Fibroblast of mammary gland (primary cell): Measurements from ENCODE around the gene LETM1.

Experiments
- DNase-seq: peaks from one replicate; pipeline ENCODE4 v3.0.0-alpha.2; 2010; ENCODE audit warnings: low read depth
- H3K4me3 ChIP-seq: 2 replicates; pipeline ENCODE4 v1.5.1; 2011; ENCODE audit warnings: low read depth, mild to moderate bottlenecking, low read length, moderate library complexity; ENCODE audit not compliant: control insufficient read depth
- CTCF ChIP-seq: conservative IDR thresholded peaks from 2 replicates; pipeline ENCODE4 v1.5.1; 2011; ENCODE audit warnings: low read depth, low read length, inconsistent platforms; ENCODE audit not compliant: control insufficient read depth, insufficient read depth

LETM1 gene

DNA sequence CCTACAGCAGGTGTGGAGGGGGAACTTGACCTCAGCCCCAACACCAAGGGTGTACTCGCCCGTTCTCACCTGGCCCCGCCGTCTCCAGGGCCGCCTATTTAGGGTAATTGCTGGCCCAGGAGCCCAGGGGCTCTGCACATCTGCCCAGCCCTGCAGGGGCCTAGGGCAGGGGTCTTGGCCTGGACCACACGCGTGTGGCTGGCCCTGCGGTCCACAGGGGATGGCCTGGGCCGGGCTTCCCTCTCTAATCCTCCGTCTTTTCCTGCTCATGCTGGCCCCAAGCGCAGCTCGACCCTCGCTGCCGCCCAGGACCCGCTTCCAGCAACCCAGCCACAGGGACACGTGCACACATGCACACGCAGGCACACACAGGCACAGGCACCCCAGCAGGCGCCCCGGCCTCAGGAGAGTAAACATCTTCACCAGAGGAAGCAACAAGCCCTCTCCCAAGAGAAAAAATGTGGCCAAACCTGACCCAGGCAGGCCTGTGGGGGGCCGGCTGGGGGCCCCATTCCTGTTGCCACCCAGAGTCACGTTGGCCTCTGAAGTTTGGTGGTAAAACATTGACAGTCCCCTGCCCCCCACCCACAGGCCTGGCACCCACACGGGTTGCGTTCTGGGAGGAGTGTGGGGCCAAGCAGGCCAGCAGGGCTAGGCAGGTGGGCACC, 87.5 kb downstream of the LETM1 start:
- no peak for DNase-seq
- no peak overlapping the region for H3K4me3 ChIP-seq
- TF ChIP-seq CTCF, result no peak

DNA sequence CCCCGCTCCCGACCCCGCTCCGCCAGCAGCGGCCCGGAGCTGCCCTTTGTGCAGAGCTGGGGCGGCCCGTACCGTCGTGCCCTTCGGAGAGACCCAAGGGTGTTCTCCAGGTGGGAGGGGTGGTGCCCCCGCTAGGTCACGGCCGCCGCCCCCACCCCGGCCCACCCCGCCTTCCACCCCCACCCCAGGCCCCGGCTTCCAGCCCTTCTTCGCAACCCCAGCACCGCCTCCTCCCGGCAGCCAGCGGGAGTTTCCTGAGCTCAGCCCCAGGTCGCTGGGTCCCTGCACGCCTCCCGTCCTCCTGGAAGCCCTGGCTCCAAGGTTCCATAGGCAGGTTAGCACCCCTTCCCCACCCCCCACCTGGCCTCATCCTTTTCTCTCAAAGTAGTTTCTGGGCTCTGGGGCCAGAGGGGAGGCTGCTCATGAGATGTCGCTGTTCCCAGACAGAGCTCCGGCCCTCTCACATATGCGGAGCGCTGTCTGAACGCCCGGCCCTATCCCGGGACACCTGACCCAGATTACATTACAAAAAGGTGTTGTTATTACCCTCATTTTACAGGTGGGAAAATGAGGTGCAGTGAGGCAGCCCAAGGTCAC, 88.1 kb downstream of the LETM1 start:
- TF ChIP-seq CTCF, result peak; percentile 38
- DNase-seq, result peak; percentile 20
- H3K4me3 ChIP-seq, result peak overlapping the region; percentile 7

DNA sequence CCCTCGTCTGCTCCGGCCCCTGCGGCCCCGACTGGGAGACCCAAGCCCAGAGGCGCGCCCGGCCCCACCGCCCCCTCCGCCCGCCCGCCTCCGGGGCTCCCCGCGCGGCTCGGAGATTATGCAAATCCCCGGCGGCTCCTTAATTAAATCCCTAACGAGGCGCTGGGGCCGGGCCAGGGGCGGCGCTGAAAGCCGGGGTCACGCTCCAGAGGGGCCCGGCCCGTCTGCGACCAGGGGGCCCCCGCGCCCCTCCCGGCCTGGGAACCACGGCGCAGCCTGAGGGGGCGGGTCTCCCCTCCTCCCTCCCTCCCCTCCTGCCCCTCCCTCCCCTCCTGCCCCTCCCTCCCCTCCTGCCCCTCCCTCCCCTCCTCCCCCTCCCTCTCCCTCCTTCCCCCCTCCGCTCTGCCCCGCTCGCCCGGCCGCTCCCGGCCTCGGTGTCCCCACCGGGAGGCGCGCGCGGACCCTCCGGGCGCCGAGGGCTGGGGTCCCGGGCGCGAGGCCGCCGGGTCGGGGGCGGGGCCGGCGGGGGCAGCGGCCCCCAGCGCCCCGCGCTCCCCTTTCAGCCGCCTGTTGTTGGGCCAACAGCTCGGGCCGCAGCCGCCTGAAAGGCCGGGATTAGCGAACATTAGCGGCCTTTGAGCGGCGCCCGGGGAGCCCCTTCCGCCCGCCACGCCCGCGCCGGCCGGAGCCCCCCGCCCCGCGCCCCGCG, 88.7 kb downstream of the LETM1 start:
- H3K4me3 ChIP-seq, result peak overlapping the region; percentile 7
- TF ChIP-seq CTCF, result no peak
- peak; percentile 5 for DNase-seq

GRCh38 chr4:1766106-1767060, 89.6 kb downstream of the LETM1 start:
- TF ChIP-seq CTCF, result no peak
- H3K4me3 ChIP-seq, result no peak overlapping the region
- DNase-seq, result no peak

- no peak overlapping the region for H3K4me3 ChIP-seq
- TF ChIP-seq CTCF, result no peak
- DNase-seq, result no peak
Measured at GRCh38 chr4:1765409-1766072, 90.4 kb downstream of the LETM1 start.

- no peak overlapping the region for H3K4me3 ChIP-seq
- TF ChIP-seq CTCF, result no peak
- DNase-seq, result no peak
Measured at GRCh38 chr4:1764670-1765069, 91.3 kb downstream of the LETM1 start.
